Measurements from ENCODE around the gene HOXD9. TPM values are rescaled to one million over a fixed set of nuclear protein-coding genes. Genes with fewer than 3 reads are reported as not detected.

HOXD9 gene
- total RNA-seq, 1 donor from 2014 or later, result not detected

GRCh38 chr2:176164201-176164600, 41.7 kb downstream of the HOXD9 start:
- no peak for TF ChIP-seq CTCF (IDR thresholded peaks at IDR 0.05; ENCODE audit: insufficient read depth, low read length, severe bottlenecking)
- Histone ChIP-seq H3K27me3 (ENCODE audit: control insufficient read depth, insufficient read depth, low read length) (peaks cover 73% of the 10 kb centered on the region), H3K36me3 (ENCODE audit: control insufficient read depth, insufficient read depth, low read length) (no peaks in the 10 kb centered on the region), H3K4me3 (ENCODE audit: low read depth, low read length) (no peak overlapping the region)
- DNase-seq (ENCODE audit: low read depth), result no peak
- FAIRE-seq, result no peak

- no peak for TF ChIP-seq CTCF (IDR thresholded peaks at IDR 0.05; ENCODE audit: insufficient read depth, low read length, severe bottlenecking)
- no peak for DNase-seq (ENCODE audit: low read depth)
- Histone ChIP-seq H3K36me3 (ENCODE audit: control insufficient read depth, insufficient read depth, low read length) (no peaks in the 10 kb centered on the region), H3K4me3 (ENCODE audit: low read depth, low read length) (no peak overlapping the region), H3K27me3 (ENCODE audit: control insufficient read depth, insufficient read depth, low read length) (peaks cover 70% of the 10 kb centered on the region)
- FAIRE-seq, result no peak
Observed at GRCh38 chr2:176164611-176165369, 42.3 kb downstream of the HOXD9 start.

- Histone ChIP-seq H3K27me3 (ENCODE audit: control insufficient read depth, insufficient read depth, low read length) (peaks cover 68% of the 10 kb centered on the region), H3K4me3 (ENCODE audit: low read depth, low read length) (no peak overlapping the region), H3K36me3 (ENCODE audit: control insufficient read depth, insufficient read depth, low read length) (no peaks in the 10 kb centered on the region)
- FAIRE-seq (no peak), DNase-seq (ENCODE audit: low read depth) (no peak)
- no peak for TF ChIP-seq CTCF (IDR thresholded peaks at IDR 0.05; ENCODE audit: insufficient read depth, low read length, severe bottlenecking)
Observed at GRCh38 chr2:176165370-176166050, 43.0 kb downstream of the HOXD9 start.

GRCh38 chr2:176166272-176166671, 43.8 kb downstream of the HOXD9 start:
- DNase-seq (ENCODE audit: low read depth), result no peak
- H3K36me3 ChIP-seq (ENCODE audit: control insufficient read depth, insufficient read depth, low read length), result no peaks in the 10 kb centered on the region
- no peak for TF ChIP-seq CTCF (IDR thresholded peaks at IDR 0.05; ENCODE audit: insufficient read depth, low read length, severe bottlenecking)
- H3K4me3 ChIP-seq (ENCODE audit: low read depth, low read length), result no peak overlapping the region
- FAIRE-seq, result no peak
- H3K27me3 ChIP-seq (ENCODE audit: control insufficient read depth, insufficient read depth, low read length), result peaks cover 68% of the 10 kb centered on the region

- H3K27me3 ChIP-seq (ENCODE audit: control insufficient read depth, insufficient read depth, low read length), result peaks cover 69% of the 10 kb centered on the region
- FAIRE-seq, result no peak
- H3K36me3 ChIP-seq (ENCODE audit: control insufficient read depth, insufficient read depth, low read length), result no peaks in the 10 kb centered on the region
- no peak overlapping the region for H3K4me3 ChIP-seq (ENCODE audit: low read depth, low read length)
- no peak for TF ChIP-seq CTCF (IDR thresholded peaks at IDR 0.05; ENCODE audit: insufficient read depth, low read length, severe bottlenecking)
- no peak for DNase-seq (ENCODE audit: low read depth)
Observed at GRCh38 chr2:176167398-176167797, 44.9 kb downstream of the HOXD9 start.
